OCI-LY1 (cell line): ENCODE results near the gene C10orf95.

ENCODE experiments used
- H2AFZ ChIP-seq: fragments of 200-600 bp; sonication (generic), shearing (Covaris generic); 2 replicates; pipeline ENCODE4 v1.6.0; 2014; ENCODE audit warnings: antibody characterized with exemption, mild to moderate bottlenecking, low read length
- H3F3A ChIP-seq: fragments of 200-600 bp; sonication (generic), shearing (Covaris generic); 2 replicates; pipeline ENCODE4 v1.6.0; 2014; ENCODE audit warnings: mild to moderate bottlenecking, antibody characterized with exemption, low read length, moderate library complexity; ENCODE audit not compliant: insufficient read depth
- H3K27ac ChIP-seq: fragments of 200-600 bp; sonication (generic); 2 replicates; pipeline ENCODE4 v1.5.1; 2014; ENCODE audit warnings: low read length, mixed run types, mild to moderate bottlenecking, low read depth; ENCODE audit not compliant: poor library complexity, severe bottlenecking
- H3K27me3 ChIP-seq: fragments of 200-600 bp; sonication (generic); 2 replicates; pipeline ENCODE4 v1.6.0; 2014; ENCODE audit warnings: antibody characterized with exemption, mild to moderate bottlenecking, low read length, moderate library complexity; ENCODE audit not compliant: insufficient read depth
- H3K36me3 ChIP-seq: fragments of 200-600 bp; sonication (generic); 2 replicates; pipeline ENCODE4 v1.6.1; 2014; ENCODE audit warnings: mild to moderate bottlenecking, antibody characterized with exemption, low read length, moderate library complexity, mixed read lengths; ENCODE audit not compliant: insufficient read depth
- H3K4me1 ChIP-seq: fragments of 200-600 bp; sonication (generic); 2 replicates; pipeline ENCODE4 v1.5.1; 2014; ENCODE audit warnings: mild to moderate bottlenecking, low read length, moderate library complexity; ENCODE audit not compliant: insufficient read depth, severe bottlenecking
- H3K4me2 ChIP-seq: fragments of 200-600 bp; sonication (generic), shearing (Covaris generic); 2 replicates; pipeline ENCODE4 v1.6.1; 2014; ENCODE audit warnings: low read length
- H3K4me3 ChIP-seq: fragments of 200-600 bp; sonication (generic); 2 replicates; pipeline ENCODE4 v1.5.1; 2014; ENCODE audit warnings: low read length, low read depth, mild to moderate bottlenecking, mixed read lengths; ENCODE audit not compliant: poor library complexity, severe bottlenecking
- H3K79me2 ChIP-seq: fragments of 200-600 bp; shearing (Covaris generic); 2 replicates; pipeline ENCODE4 v1.6.1; 2016; ENCODE audit warnings: mixed run types, low read length, mixed read lengths; ENCODE audit not compliant: insufficient read depth
- H3K9ac ChIP-seq: fragments of 200-600 bp; sonication (generic), shearing (Covaris generic); 2 replicates; pipeline ENCODE4 v1.6.1; 2014; ENCODE audit warnings: mild to moderate bottlenecking, low read length, mixed read lengths
- H3K9me2 ChIP-seq: fragments of 200-600 bp; sonication (generic), shearing (Covaris generic); 2 replicates; pipeline ENCODE4 v1.6.1; 2014; ENCODE audit warnings: low read depth, mild to moderate bottlenecking, low read length, mixed read lengths
- H3K9me3 ChIP-seq: fragments of 200-600 bp; shearing (Covaris generic); 2 replicates; pipeline ENCODE4 v1.6.1; 2014; ENCODE audit warnings: low read length, mixed read lengths
- H4K20me1 ChIP-seq: fragments of 200-600 bp; sonication (generic), shearing (Covaris generic); 2 replicates; pipeline ENCODE4 v1.6.0; 2016; ENCODE audit warnings: mild to moderate bottlenecking, low read length; ENCODE audit not compliant: insufficient read depth
- CTCF ChIP-seq: fragments of 200-600 bp; sonication (generic), shearing (Covaris generic); IDR thresholded peaks from 2 replicates; pipeline ENCODE4 v1.5.1; 2017; ENCODE audit warnings: mild to moderate bottlenecking, antibody characterized with exemption, low read length, moderate library complexity, mixed read lengths
- EZH2 ChIP-seq: fragments of 200-600 bp; sonication (generic), shearing (Covaris generic); IDR thresholded peaks from 2 replicates; pipeline ENCODE4 v1.8.0; 2017; ENCODE audit warnings: borderline replicate concordance, mixed run types, mild to moderate bottlenecking, antibody characterized with exemption, low read length, moderate library complexity, mixed read lengths

Gene C10orf95

DNA sequence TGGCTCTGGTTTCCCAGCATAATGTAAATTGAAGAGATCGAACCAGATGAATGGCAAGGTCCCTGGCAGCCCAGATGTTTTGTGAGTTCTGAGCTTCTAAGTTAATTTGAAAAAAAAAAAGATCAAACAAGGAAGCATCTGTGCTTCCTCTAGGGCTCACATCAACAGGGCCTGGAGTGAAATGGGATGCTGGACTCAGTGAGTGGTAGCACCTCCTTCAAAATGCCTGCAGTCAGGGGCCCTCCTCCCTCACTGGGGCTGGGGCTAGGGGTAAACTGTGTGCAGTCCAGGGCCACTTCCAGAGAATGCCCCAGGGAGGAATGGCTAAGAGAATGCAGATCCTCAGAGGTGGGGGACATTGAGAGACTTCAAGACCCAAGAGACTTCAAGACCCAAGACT, 13.0 kb downstream of the C10orf95 start:
- Histone ChIP-seq H3K9ac (no peak overlapping the region), H3K4me1 (peaks cover 16% of the 10 kb centered on the region), H3K9me3 (no peaks in the 10 kb centered on the region), H3K9me2 (no peaks in the 10 kb centered on the region), H3K27ac (no peak overlapping the region), H3K79me2 (no peaks in the 10 kb centered on the region), H4K20me1 (no peaks in the 10 kb centered on the region), H3K4me2 (no peak overlapping the region), H3K27me3 (no peaks in the 10 kb centered on the region), H3K4me3 (no peak overlapping the region), H2AFZ (no peak overlapping the region), H3F3A (no peaks in the 10 kb centered on the region), H3K36me3 (no peaks in the 10 kb centered on the region)
- TF ChIP-seq CTCF (no peak), EZH2 (no peak)

DNA sequence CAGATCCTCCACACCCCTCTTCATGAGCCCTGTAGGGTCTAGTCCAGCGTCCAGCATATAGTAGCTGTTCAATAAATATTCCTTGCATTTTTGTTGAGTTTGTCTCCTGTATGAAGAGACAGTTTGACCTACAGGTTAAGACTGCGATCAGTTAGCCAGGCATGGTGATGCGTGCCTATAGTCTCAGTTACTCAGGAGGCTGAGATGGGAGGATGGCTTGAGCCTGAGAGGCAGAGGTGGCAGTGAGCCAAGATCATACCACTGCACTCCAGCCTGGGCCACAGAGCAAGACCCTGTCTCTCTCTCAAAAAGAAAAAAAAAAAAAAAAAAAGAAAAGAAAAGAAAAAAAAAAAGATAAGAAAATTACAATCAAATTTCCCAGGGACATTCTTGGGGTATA, 13.8 kb downstream of the C10orf95 start:
- H3K9me3 ChIP-seq, result no peaks in the 10 kb centered on the region
- no peaks in the 10 kb centered on the region for H3F3A ChIP-seq
- H3K27me3 ChIP-seq, result no peaks in the 10 kb centered on the region
- TF ChIP-seq CTCF (no peak), EZH2 (no peak)
- no peak overlapping the region for H3K27ac ChIP-seq
- no peak overlapping the region for H3K9ac ChIP-seq
- no peaks in the 10 kb centered on the region for H3K79me2 ChIP-seq
- no peak overlapping the region for H3K4me2 ChIP-seq
- H3K9me2 ChIP-seq, result no peaks in the 10 kb centered on the region
- no peaks in the 10 kb centered on the region for H4K20me1 ChIP-seq
- H3K36me3 ChIP-seq, result no peaks in the 10 kb centered on the region
- H3K4me3 ChIP-seq, result no peak overlapping the region
- H3K4me1 ChIP-seq, result peaks cover 23% of the 10 kb centered on the region
- H2AFZ ChIP-seq, result no peak overlapping the region

GRCh38 chr10:102436312-102436711, 15.0 kb downstream of the C10orf95 start:
- H3K27ac ChIP-seq, result no peak overlapping the region
- no peaks in the 10 kb centered on the region for H3K79me2 ChIP-seq
- no peaks in the 10 kb centered on the region for H3F3A ChIP-seq
- no peaks in the 10 kb centered on the region for H3K36me3 ChIP-seq
- H2AFZ ChIP-seq, result no peak overlapping the region
- H3K4me1 ChIP-seq, result peaks cover 29% of the 10 kb centered on the region
- H3K27me3 ChIP-seq, result no peaks in the 10 kb centered on the region
- H3K9ac ChIP-seq, result no peak overlapping the region
- no peaks in the 10 kb centered on the region for H3K9me2 ChIP-seq
- TF ChIP-seq EZH2 (no peak), CTCF (no peak)
- no peaks in the 10 kb centered on the region for H3K9me3 ChIP-seq
- no peaks in the 10 kb centered on the region for H4K20me1 ChIP-seq
- H3K4me3 ChIP-seq, result no peak overlapping the region
- H3K4me2 ChIP-seq, result no peak overlapping the region
